ENCODE measurements around the gene MAST2.
"Not testable (repeated sequence)": the region's sequence is repeated elsewhere in the genome, so short reads cannot be mapped to it uniquely, and the experiment has no call there.

The MAST2 gene

GRCh38 chr1:45924736-45925135 lies 121.3 kb downstream of the MAST2 start:
- no peak for DNase-seq (ENCODE audit: low read depth in 1 of 2, low spot score in 1 of 2)
- in situ Hi-C loops (cut with HindIII; ENCODE audit: low pct_unique_long_range_greater_than_20kb, low sequenced_read_pairs) = no loop called here
- TF ChIP-seq JUND (IDR thresholded peaks at IDR 0.05; ENCODE audit: low read depth) = no peak

DNA sequence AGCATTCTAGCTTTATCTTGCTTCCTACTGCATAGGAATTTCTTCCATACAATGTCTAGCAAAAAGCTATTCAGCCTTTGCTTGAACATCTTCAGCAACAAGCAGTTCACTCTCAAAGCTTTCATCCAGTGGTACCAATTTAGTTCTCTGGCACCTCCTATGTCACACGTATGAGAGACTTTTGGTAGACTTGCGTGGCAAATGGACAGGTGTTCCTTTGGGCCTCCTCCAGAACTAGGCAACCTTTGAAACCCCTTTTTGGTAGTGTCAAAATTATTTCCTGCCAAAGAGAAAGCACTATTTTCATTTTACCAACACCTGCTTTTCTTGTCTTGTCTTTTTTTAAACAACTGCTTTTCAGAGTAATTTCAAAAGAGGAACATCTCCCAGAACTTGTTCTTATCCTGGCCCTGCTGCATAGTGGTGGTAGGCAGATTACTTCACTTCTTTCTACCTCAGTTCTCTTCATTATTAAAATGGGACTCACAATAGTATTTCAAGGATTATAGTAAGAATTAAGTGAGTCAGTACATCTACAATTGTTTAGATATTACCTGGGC lies 122.4 kb downstream of the MAST2 start:
- in situ Hi-C loops (cut with HindIII; ENCODE audit: low pct_unique_long_range_greater_than_20kb, low sequenced_read_pairs) = no loop called here
- no peak for TF ChIP-seq JUND (IDR thresholded peaks at IDR 0.05; ENCODE audit: low read depth)
- no peak for DNase-seq (ENCODE audit: low read depth in 1 of 2, low spot score in 1 of 2)

GRCh38 chr1:45926330-45926729 lies 122.9 kb downstream of the MAST2 start:
- in situ Hi-C loops (cut with HindIII; ENCODE audit: low pct_unique_long_range_greater_than_20kb, low sequenced_read_pairs) = no loop called here
- DNase-seq (ENCODE audit: low read depth in 1 of 2, low spot score in 1 of 2) = no peak
- TF ChIP-seq JUND (IDR thresholded peaks at IDR 0.05; ENCODE audit: low read depth) = no peak

- in situ Hi-C loops (cut with HindIII; ENCODE audit: low pct_unique_long_range_greater_than_20kb, low sequenced_read_pairs); DNase-seq (ENCODE audit: low read depth in 1 of 2, low spot score in 1 of 2): not testable (repeated sequence)
Observed at GRCh38 chr1:45927231-45927915, 124.0 kb downstream of the MAST2 start.

DNA sequence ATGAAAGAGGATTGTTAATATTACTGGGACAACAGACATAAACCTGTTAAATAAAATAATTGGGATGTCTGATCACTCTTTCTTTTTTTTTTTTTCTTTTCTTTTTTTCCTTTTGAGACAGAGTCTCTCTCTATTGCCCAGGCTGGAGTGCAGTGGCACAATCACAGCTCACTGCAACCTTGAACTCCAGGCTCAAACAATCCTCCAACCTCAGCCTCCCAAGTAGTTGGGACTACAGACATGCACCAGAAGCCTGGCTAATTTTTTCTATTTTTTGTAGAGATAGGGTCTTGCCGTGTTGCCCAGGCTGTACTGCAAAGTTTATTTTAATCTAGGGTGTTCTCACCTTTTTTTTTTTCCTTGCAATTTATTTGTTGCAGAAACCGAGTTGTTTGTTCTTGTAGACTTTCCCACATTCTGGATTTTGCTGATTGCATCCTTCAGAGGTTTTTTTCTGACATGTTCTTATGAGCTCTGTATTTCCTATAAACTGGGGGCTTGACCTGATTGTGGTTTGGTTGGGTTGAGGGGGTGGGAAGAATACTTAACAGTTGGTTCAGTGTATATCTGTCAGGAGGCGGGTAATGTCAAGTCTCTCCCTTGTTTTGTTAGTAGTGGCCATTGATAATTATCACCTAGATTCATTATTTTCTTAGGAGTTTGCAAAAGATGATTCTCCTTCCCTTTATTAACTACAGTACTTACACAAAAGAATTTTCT lies 125.2 kb downstream of the MAST2 start:
- no peak for TF ChIP-seq JUND (IDR thresholded peaks at IDR 0.05; ENCODE audit: low read depth)
- in situ Hi-C loops (cut with HindIII; ENCODE audit: low pct_unique_long_range_greater_than_20kb, low sequenced_read_pairs) = no loop called here
- no peak for DNase-seq (ENCODE audit: low read depth in 1 of 2, low spot score in 1 of 2)

GRCh38 chr1:45929257-45929687 lies 125.9 kb downstream of the MAST2 start:
- in situ Hi-C loops (cut with HindIII; ENCODE audit: low pct_unique_long_range_greater_than_20kb, low sequenced_read_pairs) = no loop called here
- DNase-seq (ENCODE audit: low read depth in 1 of 2, low spot score in 1 of 2) = no peak
- no peak for TF ChIP-seq JUND (IDR thresholded peaks at IDR 0.05; ENCODE audit: low read depth)

GRCh38 chr1:45930258-45931150 lies 127.1 kb downstream of the MAST2 start:
- TF ChIP-seq JUND (IDR thresholded peaks at IDR 0.05; ENCODE audit: low read depth) = no peak
- DNase-seq (ENCODE audit: low read depth in 1 of 2, low spot score in 1 of 2) = no peak
- in situ Hi-C loops (cut with HindIII; ENCODE audit: low pct_unique_long_range_greater_than_20kb, low sequenced_read_pairs) = no loop called here

- in situ Hi-C loops (cut with HindIII; ENCODE audit: low pct_unique_long_range_greater_than_20kb, low sequenced_read_pairs); DNase-seq (ENCODE audit: low read depth in 1 of 2, low spot score in 1 of 2): not testable (repeated sequence)
Observed at GRCh38 chr1:45932205-45932604, 128.8 kb downstream of the MAST2 start.

DNA sequence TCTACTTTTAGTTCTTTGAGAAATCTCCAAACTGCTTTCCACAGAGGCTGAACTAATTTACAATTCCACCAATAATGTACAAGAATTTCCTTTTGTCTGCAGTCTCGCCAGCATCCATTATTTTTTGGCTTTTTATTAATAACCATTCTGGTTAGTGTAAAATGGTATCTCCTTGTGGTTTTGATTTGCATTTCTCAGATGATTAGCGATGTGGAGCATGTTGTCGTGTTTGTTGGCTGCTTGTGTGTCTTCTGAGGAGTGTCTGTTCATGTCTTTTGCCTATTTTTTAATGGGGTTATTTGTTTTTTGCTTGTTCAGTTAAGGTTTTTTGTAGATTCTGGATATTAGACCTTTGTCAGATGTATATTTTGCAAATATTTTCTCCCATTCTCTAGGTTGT lies 131.5 kb downstream of the MAST2 start:
- in situ Hi-C loops (cut with HindIII; ENCODE audit: low pct_unique_long_range_greater_than_20kb, low sequenced_read_pairs) = no loop called here
- DNase-seq (ENCODE audit: low read depth in 1 of 2, low spot score in 1 of 2) = no peak
- TF ChIP-seq JUND (IDR thresholded peaks at IDR 0.05; ENCODE audit: low read depth) = no peak

GRCh38 chr1:45938029-45938428 lies 134.6 kb downstream of the MAST2 start:
- in situ Hi-C loops (cut with HindIII; ENCODE audit: low pct_unique_long_range_greater_than_20kb, low sequenced_read_pairs) = no loop called here
- TF ChIP-seq JUND (IDR thresholded peaks at IDR 0.05; ENCODE audit: low read depth) = no peak
- no peak for DNase-seq (ENCODE audit: low read depth in 1 of 2, low spot score in 1 of 2)

DNA sequence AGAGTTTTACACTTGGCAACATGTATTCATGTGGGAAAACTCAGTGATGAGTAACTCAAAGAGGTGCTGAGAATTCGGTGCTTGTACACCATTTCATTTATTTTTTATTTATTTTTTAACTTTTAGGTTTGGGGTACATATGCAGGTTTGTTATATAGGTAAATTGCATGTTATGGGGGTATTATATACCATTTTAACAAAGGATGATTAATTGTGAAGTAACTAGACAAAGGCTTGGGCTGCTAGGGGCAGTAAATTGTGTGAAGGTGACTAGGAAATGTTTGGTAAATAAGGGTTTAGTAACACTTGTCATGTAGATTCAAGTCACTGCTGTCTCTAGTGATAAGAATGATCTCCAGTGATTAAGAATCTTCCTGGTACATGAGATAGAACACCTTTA lies 139.0 kb downstream of the MAST2 start:
- no peak for TF ChIP-seq JUND (IDR thresholded peaks at IDR 0.05; ENCODE audit: low read depth)
- in situ Hi-C loops (cut with HindIII; ENCODE audit: low pct_unique_long_range_greater_than_20kb, low sequenced_read_pairs) = no loop called here
- DNase-seq (ENCODE audit: low read depth in 1 of 2, low spot score in 1 of 2) = no peak

DNA sequence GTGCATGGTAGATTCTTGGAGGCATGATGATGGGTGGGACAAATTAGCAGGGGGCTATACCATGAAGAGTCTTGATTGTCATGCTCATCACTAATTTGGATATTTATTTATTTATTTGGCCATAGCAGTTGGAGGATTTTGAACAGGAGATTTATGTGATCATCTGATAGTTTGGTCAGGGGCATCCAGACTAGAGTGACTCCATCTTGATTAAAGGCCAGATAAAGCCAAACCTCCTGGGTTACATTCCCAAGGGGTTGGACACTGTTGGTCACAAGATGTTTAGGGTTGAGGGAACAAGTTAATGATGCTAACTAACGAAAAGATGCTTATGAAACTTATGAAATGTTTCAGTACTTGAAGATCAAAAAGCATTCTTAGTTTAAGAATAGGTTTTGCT lies 139.8 kb downstream of the MAST2 start:
- in situ Hi-C loops (cut with HindIII; ENCODE audit: low pct_unique_long_range_greater_than_20kb, low sequenced_read_pairs) = no loop called here
- no peak for DNase-seq (ENCODE audit: low read depth in 1 of 2, low spot score in 1 of 2)
- TF ChIP-seq JUND (IDR thresholded peaks at IDR 0.05; ENCODE audit: low read depth) = no peak

Measured in T47D (cell line).